GM23248 (cell line): ENCODE data around the gene ERBB4. TPM values are rescaled to one million over a fixed set of nuclear protein-coding genes. Genes with fewer than 3 reads are reported as not detected.
A peak's percentile ranks its signal among the peaks of the same experiment; 100 is the strongest.

Source experiments
- DNase-seq: peaks from one replicate; pipeline ENCODE4 v3.0.0-alpha.2; 2015
- H2AFZ ChIP-seq: fragments of 200-600 bp; sonication (generic); 2 replicates; pipeline ENCODE4 v1.6.1; 2016; ENCODE audit warnings: antibody characterized with exemption
- H3F3A ChIP-seq: fragments of 200-600 bp; sonication (generic); 2 replicates; pipeline ENCODE4 v1.6.1; 2016; ENCODE audit warnings: mild to moderate bottlenecking, antibody characterized with exemption, mixed run types; ENCODE audit not compliant: insufficient read depth
- H3K27ac ChIP-seq: fragments of 200-600 bp; sonication (generic); 2 replicates; pipeline ENCODE4 v1.5.1; 2016; ENCODE audit warnings: mild to moderate bottlenecking
- H3K27me3 ChIP-seq: fragments of 200-600 bp; sonication (generic); replicated peaks from 2 replicates; pipeline ENCODE4 v1.6.1; 2016; ENCODE audit warnings: mild to moderate bottlenecking; ENCODE audit not compliant: insufficient read depth
- H3K36me3 ChIP-seq: fragments of 200-600 bp; sonication (generic); 2 replicates; pipeline ENCODE4 v1.6.1; 2016; ENCODE audit warnings: low read depth, mild to moderate bottlenecking
- H3K4me1 ChIP-seq: fragments of 200-600 bp; sonication (generic); 2 replicates; pipeline ENCODE4 v1.6.1; 2016; ENCODE audit warnings: mild to moderate bottlenecking; ENCODE audit not compliant: insufficient read depth
- H3K4me2 ChIP-seq: fragments of 200-600 bp; sonication (generic); one replicate; pipeline ENCODE4 v1.6.1; 2016; ENCODE audit warnings: mild to moderate bottlenecking; ENCODE audit not compliant: unreplicated experiment
- H3K4me3 ChIP-seq: fragments of 200-600 bp; sonication (generic); 2 replicates; pipeline ENCODE4 v1.5.1; 2016; ENCODE audit warnings: mild to moderate bottlenecking
- H3K79me2 ChIP-seq: fragments of 200-600 bp; sonication (generic); 2 replicates; pipeline ENCODE4 v1.6.1; 2016; ENCODE audit warnings: mild to moderate bottlenecking; ENCODE audit not compliant: insufficient read depth
- H3K9ac ChIP-seq: fragments of 200-600 bp; sonication (generic); 2 replicates; pipeline ENCODE4 v1.6.1; 2016; ENCODE audit warnings: mild to moderate bottlenecking
- H3K9me2 ChIP-seq: fragments of 200-600 bp; sonication (generic); 2 replicates; pipeline ENCODE4 v1.6.1; 2016; ENCODE audit warnings: mixed run types, mild to moderate bottlenecking, moderate library complexity; ENCODE audit not compliant: insufficient read depth
- H3K9me3 ChIP-seq: fragments of 200-600 bp; sonication (generic); one replicate; pipeline ENCODE4 v1.6.1; 2017; ENCODE audit warnings: low read depth
- H4K20me1 ChIP-seq: fragments of 200-600 bp; sonication (generic); 2 replicates; pipeline ENCODE4 v1.6.0; 2016; ENCODE audit not compliant: insufficient read depth
- EZH2 ChIP-seq: fragments of 200-600 bp; sonication (generic); IDR thresholded peaks from 2 replicates; pipeline ENCODE4 v1.6.1; 2018; ENCODE audit warnings: antibody characterized with exemption, mild to moderate bottlenecking; ENCODE audit not compliant: insufficient read depth, poor library complexity, severe bottlenecking
- EZH2phosphoT487 ChIP-seq: fragments of 200-600 bp; sonication (generic); IDR thresholded peaks from 2 replicates; pipeline ENCODE4 v1.6.1; 2018; ENCODE audit warnings: antibody characterized with exemption, moderate library complexity, mild to moderate bottlenecking, low read depth; ENCODE audit not compliant: insufficient read depth
- WGBS, 2 experiments: methylation state at CpG; one replicate each; pipeline ENCODE4 v1.1.6; 2015 to 2017; ENCODE audit warnings: low lambda C conversion rate in 2 of 2, low coverage in 1 of 2; ENCODE audit errors: missing lambda C conversion rate in 2 of 2; 5-methylcytosine and 5-hydroxymethylcytosine counted together
- in situ Hi-C: fragments of 300-500 bp; cut with MboI; formaldehyde crosslinking; loops from 2 replicates; pipeline ENCODE4 v1.15.0; 2020
- polyA plus RNA-seq: library from polyadenylated mRNA; unstranded; fragments of >200 nt; fragmentation: Nextera tagmentation; extraction: Ambion mirVana; gene quantifications from 2 replicates; pipeline ENCODE4 v1.2.1, GENCODE V29; 2016
- total RNA-seq: library from RNA; depleted of rRNA; stranded (reverse); fragments of >200 nt; shearing (Covaris generic); gene quantifications from 2 replicates; pipeline ENCODE4 v1.2.3, GENCODE V29; 2014

Gene ERBB4
- total and polyA plus RNA-seq, 2 experiments from 2014 or later = not detected

DNA sequence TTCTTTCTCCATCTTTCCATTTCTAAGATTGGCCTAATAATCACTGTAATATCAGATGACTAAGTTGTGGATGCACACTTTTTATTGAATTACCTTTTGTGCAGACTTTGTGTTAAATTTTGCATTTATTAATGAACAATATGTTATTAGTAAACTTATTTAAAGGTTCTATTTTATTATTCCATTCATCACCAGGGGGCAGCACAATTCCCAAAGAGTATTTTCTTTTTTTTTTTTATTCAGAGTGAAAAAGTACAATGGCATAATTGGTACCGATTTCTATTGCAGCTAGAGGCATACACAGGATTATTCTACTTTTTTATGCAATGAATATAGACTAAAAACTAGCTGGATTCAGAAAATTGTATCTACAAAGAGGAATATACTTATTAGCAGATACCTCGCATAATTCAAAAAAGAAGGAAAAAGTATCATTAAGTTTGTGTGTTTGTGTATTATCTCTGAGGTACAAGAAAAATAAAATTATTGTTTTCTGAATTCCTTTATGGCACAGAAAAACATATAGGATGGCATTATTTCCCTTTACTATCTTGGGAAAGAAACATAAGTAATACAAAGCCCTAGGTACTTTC, 390.6 kb downstream of the ERBB4 start:
- DNase-seq = peak; percentile 50
- Histone ChIP-seq H3K4me3 (no peak overlapping the region), H3F3A (no peaks in the 10 kb centered on the region), H3K9ac (no peak overlapping the region), H3K9me3 (no peaks in the 10 kb centered on the region), H3K27me3 (no peaks in the 10 kb centered on the region), H4K20me1 (no peaks in the 10 kb centered on the region), H3K79me2 (no peaks in the 10 kb centered on the region), H3K4me1 (peaks cover 10% of the 10 kb centered on the region; the same call in 1 of the 2 replicates), H3K9me2 (no peaks in the 10 kb centered on the region), H3K27ac (no peak overlapping the region), H3K36me3 (no peaks in the 10 kb centered on the region), H3K4me2 (no peak overlapping the region), H2AFZ (no peak overlapping the region)
- WGBS, 2 experiments = 22% methylated on average over 2 of the region's 2 CpGs
- in situ Hi-C loops = no loop called here
- TF ChIP-seq EZH2phosphoT487 = no peak
- no peak for TF ChIP-seq EZH2

GRCh38 chr2:212146416-212146815, 392.2 kb downstream of the ERBB4 start:
- H3K27ac ChIP-seq = no peak overlapping the region
- DNase-seq = no peak
- H3K4me2 ChIP-seq = no peak overlapping the region
- 44 to 52% methylated on average over 3 of the region's 3 CpGs for WGBS, 2 experiments
- H3K36me3 ChIP-seq = no peaks in the 10 kb centered on the region
- in situ Hi-C loops = no loop called here
- H3F3A ChIP-seq = no peaks in the 10 kb centered on the region
- no peaks in the 10 kb centered on the region for H4K20me1 ChIP-seq
- no peaks in the 10 kb centered on the region for H3K27me3 ChIP-seq
- no peak overlapping the region for H3K9ac ChIP-seq
- H3K9me2 ChIP-seq = no peaks in the 10 kb centered on the region
- no peak overlapping the region for H3K4me3 ChIP-seq
- no peaks in the 10 kb centered on the region for H3K9me3 ChIP-seq
- H3K4me1 ChIP-seq = peaks cover 10% of the 10 kb centered on the region; the same call in 1 of the 2 replicates
- H3K79me2 ChIP-seq = no peaks in the 10 kb centered on the region
- H2AFZ ChIP-seq = no peak overlapping the region
- TF ChIP-seq EZH2 (no peak), EZH2phosphoT487 (no peak)

GRCh38 chr2:212145121-212145520, 393.5 kb downstream of the ERBB4 start:
- H2AFZ ChIP-seq = no peak overlapping the region
- in situ Hi-C loops = no loop called here
- H3K9me2 ChIP-seq = no peaks in the 10 kb centered on the region
- no peaks in the 10 kb centered on the region for H4K20me1 ChIP-seq
- H3K9me3 ChIP-seq = no peaks in the 10 kb centered on the region
- no peak overlapping the region for H3K4me3 ChIP-seq
- no peak overlapping the region for H3K9ac ChIP-seq
- H3K27ac ChIP-seq = no peak overlapping the region
- TF ChIP-seq EZH2 (no peak), EZH2phosphoT487 (no peak)
- 6 to 8% methylated on average over 1 of the region's 1 CpG for WGBS, 2 experiments
- H3K36me3 ChIP-seq = no peaks in the 10 kb centered on the region
- H3K4me1 ChIP-seq = peaks cover 10% of the 10 kb centered on the region; the same call in 1 of the 2 replicates
- peak; percentile 68 for DNase-seq
- no peaks in the 10 kb centered on the region for H3K27me3 ChIP-seq
- H3K4me2 ChIP-seq = no peak overlapping the region
- no peaks in the 10 kb centered on the region for H3F3A ChIP-seq
- H3K79me2 ChIP-seq = no peaks in the 10 kb centered on the region

- Histone ChIP-seq H3K4me3 (no peak overlapping the region), H3K4me1 (peaks cover 10% of the 10 kb centered on the region; the same call in 1 of the 2 replicates), H3K9me2 (no peaks in the 10 kb centered on the region), H3K9me3 (no peaks in the 10 kb centered on the region), H3K4me2 (no peak overlapping the region), H4K20me1 (no peaks in the 10 kb centered on the region), H3K27me3 (no peaks in the 10 kb centered on the region), H3K9ac (no peak overlapping the region), H3K36me3 (no peaks in the 10 kb centered on the region), H3F3A (no peaks in the 10 kb centered on the region), H3K79me2 (no peaks in the 10 kb centered on the region), H3K27ac (no peak overlapping the region), H2AFZ (no peak overlapping the region)
- in situ Hi-C loops = no loop called here
- WGBS, 2 experiments = 13 to 25% methylated on average over 2 of the region's 2 CpGs
- no peak for DNase-seq
- TF ChIP-seq EZH2phosphoT487 (no peak), EZH2 (no peak)
Observed at GRCh38 chr2:212142631-212143030, 396.0 kb downstream of the ERBB4 start.

GRCh38 chr2:212141499-212141898, 397.1 kb downstream of the ERBB4 start:
- Histone ChIP-seq H3K9me2 (no peaks in the 10 kb centered on the region), H3F3A (no peaks in the 10 kb centered on the region), H3K36me3 (no peaks in the 10 kb centered on the region), H3K27ac (no peak overlapping the region), H3K79me2 (no peaks in the 10 kb centered on the region), H4K20me1 (no peaks in the 10 kb centered on the region), H3K4me2 (no peak overlapping the region), H3K9me3 (no peaks in the 10 kb centered on the region), H3K4me3 (no peak overlapping the region), H2AFZ (no peak overlapping the region), H3K9ac (no peak overlapping the region), H3K4me1 (peaks cover 10% of the 10 kb centered on the region; the same call in 1 of the 2 replicates), H3K27me3 (no peaks in the 10 kb centered on the region)
- no peak for TF ChIP-seq EZH2phosphoT487
- in situ Hi-C loops = no loop called here
- DNase-seq = no peak
- whole genome bisulfite sequencing, 2 experiments = 55 to 57% methylated on average over 1 of the region's 1 CpG
